H1 (cell line): ENCODE data around the gene APOC1. TPM values are rescaled to one million over a fixed set of nuclear protein-coding genes. Genes with fewer than 3 reads are reported as not detected.

Source experiments
- CTCF ChIA-PET: fragments of 300-600 bp; sonication (Branson Sonifier 250); formaldehyde crosslinking; loops from one replicate; lab custom pipeline; 2021; ENCODE audit not compliant: partially characterized antibody; lab: Charles Lee
- POLR2A ChIA-PET: fragments of 300-600 bp; sonication (Branson Sonifier 250); formaldehyde crosslinking; loops from one replicate; lab custom pipeline; 2021; ENCODE audit warnings: inconsistent platforms; ENCODE audit not compliant: partially characterized antibody; lab: Charles Lee
- DNase-seq, 2 experiments: peaks; one replicate each; pipeline versions ENCODE4 v3.0.0 to v3.0.0-alpha.2; 2010 to 2022; ENCODE audit warnings: low spot score in 2 of 2, low read depth in 1 of 2, mixed read lengths in 1 of 2
- FAIRE-seq: peaks from 2 replicates; lab custom pipeline; 2011; peaks lifted over from hg19 to GRCh38; lab: Jason Lieb, UNC
- H2AFZ ChIP-seq: 2 replicates; pipeline ENCODE4 v1.8.1; 2012; ENCODE audit warnings: low read length, inconsistent platforms
- H2AK5ac ChIP-seq: 2 replicates; pipeline ENCODE4 v1.6.1; 2013; ENCODE audit warnings: low read depth, low read length
- H2BK120ac ChIP-seq: replicated peaks from 2 replicates; pipeline ENCODE3; 2013; ENCODE audit warnings: low read depth, low read length, inconsistent platforms
- H2BK12ac ChIP-seq: 2 replicates; pipeline ENCODE4 v1.6.1; 2013; ENCODE audit warnings: low read depth, low read length
- H2BK15ac ChIP-seq: 2 replicates; pipeline ENCODE4 v1.6.1; 2013; ENCODE audit warnings: low read length
- H2BK20ac ChIP-seq: 2 replicates; pipeline ENCODE4 v1.6.1; 2013; ENCODE audit warnings: low read length
- H2BK5ac ChIP-seq: 2 replicates; pipeline ENCODE4 v1.6.1; 2013; ENCODE audit warnings: low read depth, low read length
- H3K14ac ChIP-seq: 2 replicates; pipeline ENCODE4 v1.6.1; 2013; ENCODE audit warnings: inconsistent platforms; ENCODE audit not compliant: insufficient read length
- H3K18ac ChIP-seq: 2 replicates; pipeline ENCODE4 v1.6.1; 2013; ENCODE audit warnings: low read length; ENCODE audit errors: extremely low read depth
- H3K23ac ChIP-seq: 2 replicates; pipeline ENCODE4 v1.6.1; 2013; ENCODE audit warnings: inconsistent platforms; ENCODE audit not compliant: insufficient read length
- H3K23me2 ChIP-seq: 2 replicates; pipeline ENCODE4 v1.6.1; 2013; ENCODE audit warnings: low read depth, low read length
- H3K27ac ChIP-seq: 2 replicates; pipeline ENCODE4 v1.6.1; 2011; ENCODE audit warnings: low read depth, low read length, inconsistent platforms
- H3K27me3 ChIP-seq, 4 experiments: replicated peaks in 1 of 4; 1 replicate in 1 of 4; 2 replicates in 3 of 4; pipeline versions ENCODE4 v1.6.1 to v1.8.1; 2011 to 2013; ENCODE audit warnings: low read length in 3 of 4, mild to moderate bottlenecking in 3 of 4, inconsistent platforms in 2 of 4, mixed read lengths in 2 of 4, moderate library complexity in 1 of 4; ENCODE audit not compliant: control insufficient read depth in 3 of 4, insufficient read depth in 3 of 4; ENCODE audit errors: extremely low read depth in 1 of 4
- H3K36me3 ChIP-seq, 4 experiments: 2 replicates each; pipeline versions ENCODE4 v1.6.1 to v1.8.1; 2011 to 2013; ENCODE audit warnings: mild to moderate bottlenecking in 4 of 4, low read length in 3 of 4, moderate library complexity in 2 of 4, control low read depth in 1 of 4, inconsistent platforms in 1 of 4; ENCODE audit not compliant: insufficient read depth in 4 of 4, control insufficient read depth in 2 of 4
- H3K4ac ChIP-seq: replicated peaks from 2 replicates; pipeline ENCODE3; 2013; ENCODE audit warnings: low read length, low read depth, mixed read lengths, inconsistent platforms; ENCODE audit not compliant: insufficient read length
- H3K4me1 ChIP-seq, 4 experiments: replicated peaks in 1 of 4; 1 replicate in 1 of 4; 2 replicates in 3 of 4; pipeline versions ENCODE4 v1.6.1 to v1.8.1; 2011 to 2013; ENCODE audit warnings: low read length in 3 of 4, inconsistent platforms in 2 of 4, mixed read lengths in 1 of 4; ENCODE audit not compliant: insufficient read depth in 4 of 4, control insufficient read depth in 3 of 4
- H3K4me2 ChIP-seq, 2 experiments: 2 replicates each; pipeline versions ENCODE4 v1.6.1 to v1.8.1; 2011 to 2013; ENCODE audit warnings: low read depth in 2 of 2, low read length in 2 of 2, control low read depth in 1 of 2, inconsistent platforms in 1 of 2, mild to moderate bottlenecking in 1 of 2; ENCODE audit not compliant: insufficient read depth in 1 of 2
- H3K4me3 ChIP-seq, 4 experiments: fragments of 200-600, 300-600 bp in 1 of 4; sonication (generic), shearing (Covaris generic), sonication (Bioruptor Twin) in 1 of 4; 2 replicates each; pipeline versions ENCODE4 v1.5.1 to v1.8.1; 2011 to 2016; ENCODE audit warnings: low read length in 4 of 4, low read depth in 3 of 4, control low read depth in 2 of 4, inconsistent platforms in 2 of 4, mild to moderate bottlenecking in 2 of 4, mixed read lengths in 1 of 4, moderate library complexity in 1 of 4; ENCODE audit not compliant: insufficient read depth in 2 of 4; ENCODE audit errors: extremely low read depth in 1 of 4
- H3K56ac ChIP-seq: replicated peaks from 2 replicates; pipeline ENCODE3; 2013; ENCODE audit warnings: low read depth, mild to moderate bottlenecking, mixed read lengths, low read length, inconsistent platforms; ENCODE audit not compliant: insufficient read length
- H3K79me1 ChIP-seq: 2 replicates; pipeline ENCODE4 v1.6.1; 2013; ENCODE audit warnings: low read depth, low read length, control low read depth
- H3K79me2 ChIP-seq, 2 experiments: 2 replicates each; pipeline versions ENCODE4 v1.6.1 to v1.8.1; 2012 to 2013; ENCODE audit warnings: low read length in 2 of 2, mild to moderate bottlenecking in 2 of 2, inconsistent platforms in 1 of 2; ENCODE audit not compliant: insufficient read depth in 2 of 2, control insufficient read depth in 1 of 2
- H3K9ac ChIP-seq, 4 experiments: replicated peaks in 1 of 4; 1 replicate in 1 of 4; 2 replicates in 3 of 4; pipeline versions ENCODE4 v1.6.1 to v1.8.1; 2011 to 2013; ENCODE audit warnings: low read depth in 3 of 4, low read length in 3 of 4, control low read depth in 2 of 4, mild to moderate bottlenecking in 2 of 4, moderate library complexity in 2 of 4, inconsistent platforms in 1 of 4; ENCODE audit errors: extremely low read depth in 1 of 4
- H3K9me3 ChIP-seq, 2 experiments: 2 replicates each; pipeline versions ENCODE4 v1.6.1 to v1.8.1; 2012 to 2013; ENCODE audit warnings: mild to moderate bottlenecking in 2 of 2, moderate library complexity in 2 of 2, control low read depth in 1 of 2, inconsistent platforms in 1 of 2, low read depth in 1 of 2, low read length in 1 of 2, mixed read lengths in 1 of 2; ENCODE audit not compliant: insufficient read depth in 2 of 2
- H4K20me1 ChIP-seq, 2 experiments: replicated peaks in 1 of 2; 2 replicates each; pipeline versions ENCODE3 to v1.8.1; 2011 to 2013; ENCODE audit warnings: inconsistent platforms in 2 of 2, low read length in 2 of 2, mild to moderate bottlenecking in 1 of 2; ENCODE audit not compliant: insufficient read depth in 2 of 2, control insufficient read depth in 1 of 2
- H4K5ac ChIP-seq: 2 replicates; pipeline ENCODE4 v1.6.1; 2013; ENCODE audit warnings: low read length, low read depth, mixed read lengths, inconsistent platforms; ENCODE audit not compliant: insufficient read length
- H4K8ac ChIP-seq: 2 replicates; pipeline ENCODE4 v1.8.0; 2013; ENCODE audit warnings: mild to moderate bottlenecking, moderate library complexity, low read length, inconsistent platforms; ENCODE audit not compliant: insufficient read depth; ENCODE audit errors: extremely low read depth
- H4K91ac ChIP-seq: replicated peaks from 2 replicates; pipeline ENCODE3; 2013; ENCODE audit warnings: low read length, mixed read lengths, inconsistent platforms; ENCODE audit not compliant: insufficient read length
- GABPA ChIP-seq: IDR thresholded peaks from 2 replicates; pipeline ENCODE4 v1.6.1; 2011; ENCODE audit warnings: mild to moderate bottlenecking, low read length, moderate library complexity, borderline replicate concordance; ENCODE audit not compliant: insufficient read depth
- GTF2F1 ChIP-seq: IDR thresholded peaks from 2 replicates; pipeline ENCODE4 v1.6.1; 2012; ENCODE audit warnings: low read depth, low read length, improper control_type of control experiment, borderline replicate concordance
- JUND ChIP-seq: IDR thresholded peaks from 2 replicates; pipeline ENCODE4 v1.6.1; 2011; ENCODE audit warnings: mild to moderate bottlenecking, improper control_type of control experiment, low read length
- NRF1 ChIP-seq: IDR thresholded peaks from 2 replicates; pipeline ENCODE4 v1.6.1; 2011; ENCODE audit warnings: mild to moderate bottlenecking, low read depth, low read length, improper control_type of control experiment
- PHF8 ChIP-seq: fragments of 200-600 bp; sonication (generic); conservative IDR thresholded peaks from 2 replicates; pipeline ENCODE4 v1.7.1; 2012; ENCODE audit warnings: low read depth, mild to moderate bottlenecking, inconsistent platforms, low read length, moderate library complexity
- POLR2A ChIP-seq, 2 experiments: IDR thresholded peaks; 1 replicate in 1 of 2; 2 replicates in 1 of 2; pipeline ENCODE4 v1.6.1; 2011; ENCODE audit warnings: low read depth in 2 of 2, low read length in 2 of 2, mild to moderate bottlenecking in 2 of 2; ENCODE audit errors: control extremely low read depth in 1 of 2
- RFX5 ChIP-seq: IDR thresholded peaks from 2 replicates; pipeline ENCODE4 v1.6.1; 2011; ENCODE audit warnings: low read depth, low read length, improper control_type of control experiment, borderline replicate concordance
- SP4 ChIP-seq: IDR thresholded peaks from 2 replicates; pipeline ENCODE4 v1.6.1; 2012; ENCODE audit warnings: low read length, inconsistent platforms
- TAF1 ChIP-seq: IDR thresholded peaks from 2 replicates; pipeline ENCODE4 v1.6.1; 2011; ENCODE audit warnings: mild to moderate bottlenecking, low read depth, low read length
- TAF7 ChIP-seq: optimal IDR thresholded peaks from 2 replicates; pipeline ENCODE3; 2011; ENCODE audit warnings: low read depth, mild to moderate bottlenecking, inconsistent platforms, low read length, moderate library complexity, borderline replicate concordance
- TBP ChIP-seq: IDR thresholded peaks from 2 replicates; pipeline ENCODE4 v1.6.1; 2011; ENCODE audit warnings: low read depth, low read length, improper control_type of control experiment
- USF2 ChIP-seq: IDR thresholded peaks from 2 replicates; pipeline ENCODE4 v1.6.1; 2011; ENCODE audit warnings: low read length, improper control_type of control experiment
- YY1 ChIP-seq: IDR thresholded peaks from 2 replicates; pipeline ENCODE4 v1.6.1; 2011; ENCODE audit warnings: low read depth, mild to moderate bottlenecking, low read length
- WGBS, 2 experiments: shearing (Covaris generic) in 1 of 2; methylation state at CpG; one replicate each; pipeline versions ENCODE4 v1.1.6 to v1.1.7; 2013 to 2015; ENCODE audit warnings: low lambda C conversion rate in 2 of 2, mixed read lengths in 2 of 2, inconsistent platforms in 1 of 2, low coverage in 1 of 2, missing lambda C conversion rate in 1 of 2; ENCODE audit not compliant: insufficient replicate concordance in 2 of 2, insufficient coverage in 1 of 2, insufficient read length in 1 of 2; ENCODE audit errors: extremely low coverage in 1 of 2, missing lambda C conversion rate in 1 of 2; 5-methylcytosine and 5-hydroxymethylcytosine counted together
- polyA plus RNA-seq, 7 experiments: library from polyadenylated mRNA; depleted of rRNA in 3 of 7; stranded (reverse) in 5 of 7; unstranded in 2 of 7; fragments of >200 nt in 5 of 7; fragments of 200-250 nt in 2 of 7; gene quantifications; 1 replicate in 5 of 7; 2 replicates in 1 of 7; 4 replicates in 1 of 7; pipeline versions ENCODE4 v1.2.1 to v1.2.3, GENCODE V29; 2011 to 2013; ENCODE audit warnings: missing spikeins in 2 of 7, mixed read lengths in 2 of 7
- total RNA-seq: library from RNA; stranded (reverse); fragmentation: NEBNext Ultra II Directional; extraction: Animal tissue kit (Norgen Biotek cat#: 25700); gene quantifications from 2 replicates; pipeline ENCODE4 v1.2.1, GENCODE V29; 2021

The APOC1 gene
- total and polyA plus RNA-seq, 2 of the 8 experiments (the other 6 are each of a cell fraction or from before 2014, with no cell fraction given) = 55.8 to 78.2 TPM

- Histone ChIP-seq H2AFZ (no peak overlapping the region), H3K23ac (no peak overlapping the region), H4K8ac (no peak overlapping the region), H4K20me1 (peaks cover 6 to 31% of the 10 kb centered on the region in 2 experiments), H3K36me3 (peaks cover 0 to 7% (median 2%) of the 10 kb centered on the region in 4 experiments; a peak in 4 of 8 replicates), H3K23me2 (peaks cover 12% of the 10 kb centered on the region; the same call in 1 of the 2 replicates), H3K9ac (peak overlapping the region in 1 of 4 experiments; percentile 1; a peak in 1 of 7 replicates), H2BK12ac (no peak overlapping the region), H2BK5ac (peak overlapping the region; percentile 49; the same call in 1 of the 2 replicates), H3K27ac (no peak overlapping the region), H3K27me3 (no peaks in the 10 kb centered on the region), H3K56ac (no peak overlapping the region), H3K14ac (no peak overlapping the region), H3K9me3 (no peaks in the 10 kb centered on the region), H3K4me3 (no peak overlapping the region), H3K79me1 (peaks cover 29% of the 10 kb centered on the region), H4K91ac (no peak overlapping the region), H3K18ac (no peak overlapping the region), H3K4ac (no peak overlapping the region), H2AK5ac (no peak overlapping the region), H4K5ac (no peak overlapping the region), H2BK15ac (no peak overlapping the region), H3K79me2 (peaks cover 32 to 67% of the 10 kb centered on the region in 2 experiments), H3K4me1 (peaks cover 0 to 7% (median 6%) of the 10 kb centered on the region in 4 experiments; a peak in 6 of 7 replicates), H3K4me2 (peak overlapping the region in 1 of 2 experiments; percentile 6; a peak in 1 of 4 replicates), H2BK120ac (no peak overlapping the region), H2BK20ac (no peak overlapping the region)
- no peak for FAIRE-seq
- WGBS, 2 experiments = 95% methylated on average over 7 of the region's 7 CpGs; no CpG with 5 or more reads in 1 of the 2 experiments
- ChIA-PET POLR2A (interaction anchor here (0.7 to 11.6 kb wide), 11 partner anchors 9 to 317 kb away, joined by 3 to 121 read pairs (median 4); partner anchors contain the start of genes APOC4 and APOE), CTCF (interaction anchor here (0.6 to 4.2 kb wide), 8 partner anchors 9 to 268 kb away, joined by 3 to 17 read pairs (median 4); partner anchors contain the start of gene APOE)
- no peak for DNase-seq
- TF ChIP-seq NRF1 (no peak), TAF1 (no peak), SP4 (no peak), PHF8 (no peak), RFX5 (no peak), POLR2A (IDR thresholded peaks at IDR 0.05; ENCODE audit: control extremely low read depth in 1 of 2, low read depth in 2 of 2, low read length in 2 of 2) (no peak), GABPA (no peak), GTF2F1 (no peak), JUND (no peak), TBP (no peak), YY1 (no peak), USF2 (no peak), TAF7 (no peak)
These were observed 43.1 kb downstream of the APOC1 start for GRCh38 chr19:44957526-44957925.
